ENCODE measurements around the gene MTG1.
A peak's percentile ranks its signal among the peaks of the same experiment; 100 is the strongest.
"Not testable (repeated sequence)": the region's sequence is repeated elsewhere in the genome, so short reads cannot be mapped to it uniquely, and the experiment has no call there.

Gene MTG1

DNA sequence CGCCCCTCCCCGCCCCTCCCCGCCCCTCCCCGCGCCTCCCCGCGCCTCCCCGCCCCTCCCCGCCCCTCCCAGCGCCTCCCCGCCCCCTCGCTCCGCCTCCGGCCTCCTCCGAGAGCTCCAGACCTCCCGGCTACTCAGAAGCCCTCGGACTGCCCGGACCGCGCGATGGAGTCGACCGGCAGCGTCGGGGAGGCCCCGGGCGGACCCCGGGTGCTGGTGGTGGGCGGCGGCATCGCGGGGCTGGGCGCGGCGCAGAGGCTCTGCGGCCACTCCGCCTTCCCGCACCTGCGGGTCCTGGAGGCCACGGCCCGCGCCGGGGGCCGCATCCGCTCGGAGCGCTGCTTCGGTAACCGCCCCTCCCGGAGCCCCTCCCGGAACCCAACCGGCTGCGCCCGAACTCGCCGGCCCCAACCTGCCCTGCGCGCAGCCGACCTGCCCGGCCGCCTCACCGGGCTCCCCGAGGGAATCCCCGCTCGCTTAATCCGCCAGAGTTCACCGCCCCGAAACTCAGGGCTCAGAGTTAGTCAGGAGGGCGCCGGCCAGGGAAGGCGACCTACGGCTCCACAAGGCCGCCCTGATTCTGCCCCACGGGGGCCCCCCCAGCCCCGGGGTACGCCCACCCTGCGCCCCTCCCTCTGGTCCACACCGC lies 14.7 kb upstream of the MTG1 start, which contains the start of gene PAOX:
TSS of gene PAOX (plus strand) at position 111 of the 649 bp plus-strand sequence. CDS start at position 166, 55 bp downstream.
- Histone ChIP-seq H3K4me1 (ENCODE audit: control insufficient read depth, insufficient read depth, low read length) (no peaks in the 10 kb centered on the region), H3K36me3 (ENCODE audit: control insufficient read depth, insufficient read depth, low read length) (no peaks in the 10 kb centered on the region), H3K4me3 (ENCODE audit: low read length) (peak within 1 kb of the TSS; percentile 52), H3K27ac (ENCODE audit: low read length) (no peak within 1 kb of the TSS), H3K9me3 (ENCODE audit: control insufficient read depth, insufficient read depth, low read length) (no peaks in the 10 kb centered on the region), H3K27me3 (ENCODE audit: control insufficient read depth, insufficient read depth, low read length) (peaks cover 5% of the 10 kb centered on the region)
- no CpG with 5 or more reads among the region's 78 CpGs for WGBS (ENCODE audit: insufficient coverage, insufficient read length)
- DNase-seq (ENCODE audit: low read depth, low spot score) = no peak

DNA sequence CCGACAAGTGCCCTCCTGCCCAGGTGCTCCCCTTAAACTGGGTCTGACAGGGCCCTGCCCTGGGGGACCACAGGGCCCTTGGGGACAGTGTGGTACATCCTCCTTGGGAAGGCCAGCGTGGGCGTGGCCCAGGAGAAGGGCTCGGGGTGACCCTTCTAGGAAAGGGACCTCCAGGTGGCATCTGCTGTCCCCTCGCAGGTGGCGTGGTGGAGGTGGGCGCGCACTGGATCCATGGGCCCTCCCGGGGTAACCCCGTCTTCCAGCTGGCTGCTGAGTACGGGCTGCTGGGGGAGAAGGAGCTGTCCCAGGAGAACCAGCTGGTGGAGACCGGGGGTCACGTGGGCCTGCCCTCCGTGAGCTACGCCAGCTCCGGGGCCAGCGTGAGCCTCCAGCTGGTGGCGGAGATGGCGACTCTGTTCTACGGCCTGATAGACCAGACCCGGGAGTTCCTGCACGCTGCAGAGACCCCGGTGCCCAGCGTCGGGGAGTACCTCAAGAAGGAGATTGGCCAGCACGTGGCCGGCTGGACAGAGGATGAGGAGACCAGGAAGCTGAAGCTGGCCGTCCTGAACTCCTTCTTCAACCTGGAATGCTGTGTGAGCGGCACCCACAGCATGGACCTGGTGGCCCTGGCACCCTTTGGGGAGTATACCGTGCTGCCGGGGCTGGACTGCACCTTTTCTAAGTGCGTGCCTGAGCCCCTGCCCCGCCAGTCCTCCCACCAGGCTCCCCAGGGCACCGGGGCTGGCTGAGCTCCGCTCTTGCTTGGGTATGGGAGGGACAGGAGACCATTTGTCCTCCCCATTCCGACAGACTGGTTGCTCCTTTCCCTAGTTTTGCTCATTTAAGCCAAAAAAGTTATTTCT lies 13.9 kb upstream of the MTG1 start:
- WGBS (ENCODE audit: insufficient coverage, insufficient read length) = no CpG with 5 or more reads among the region's 36 CpGs
- Histone ChIP-seq H3K36me3 (ENCODE audit: control insufficient read depth, insufficient read depth, low read length) (no peaks in the 10 kb centered on the region), H3K4me3 (ENCODE audit: low read length) (peak overlapping the region; percentile 52; the same call in 1 of the 2 replicates), H3K9me3 (ENCODE audit: control insufficient read depth, insufficient read depth, low read length) (no peaks in the 10 kb centered on the region), H3K27me3 (ENCODE audit: control insufficient read depth, insufficient read depth, low read length) (peaks cover 5% of the 10 kb centered on the region), H3K27ac (ENCODE audit: low read length) (no peak overlapping the region), H3K4me1 (ENCODE audit: control insufficient read depth, insufficient read depth, low read length) (no peaks in the 10 kb centered on the region)
- no peak for DNase-seq (ENCODE audit: low read depth, low spot score)

DNA sequence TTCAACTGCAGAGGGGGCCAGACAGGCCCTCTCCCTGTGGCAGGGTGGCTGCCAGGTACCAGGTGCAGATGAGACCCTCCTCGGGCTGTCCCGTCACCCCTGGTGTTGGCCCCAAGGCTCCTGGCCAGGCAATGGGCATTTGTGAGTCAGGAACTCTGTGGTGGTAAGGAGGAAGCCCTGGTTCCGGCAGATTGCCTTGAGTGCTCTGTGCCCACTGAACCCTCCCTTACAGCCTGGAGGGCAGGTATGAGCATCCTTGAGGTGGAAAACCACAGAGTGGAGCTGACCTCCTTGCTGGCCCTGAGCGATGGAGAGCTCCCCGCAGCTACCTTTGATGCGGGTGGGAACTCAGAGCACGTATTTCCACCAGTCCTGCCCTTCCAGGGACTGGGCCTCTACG lies 12.9 kb upstream of the MTG1 start:
- H3K4me3 ChIP-seq (ENCODE audit: low read length) = no peak overlapping the region
- no peak overlapping the region for H3K27ac ChIP-seq (ENCODE audit: low read length)
- no peaks in the 10 kb centered on the region for H3K9me3 ChIP-seq (ENCODE audit: control insufficient read depth, insufficient read depth, low read length)
- no peaks in the 10 kb centered on the region for H3K4me1 ChIP-seq (ENCODE audit: control insufficient read depth, insufficient read depth, low read length)
- no CpG with 5 or more reads among the region's 8 CpGs for WGBS (ENCODE audit: insufficient coverage, insufficient read length)
- DNase-seq (ENCODE audit: low read depth, low spot score) = no peak
- peaks cover 5% of the 10 kb centered on the region for H3K27me3 ChIP-seq (ENCODE audit: control insufficient read depth, insufficient read depth, low read length)
- no peaks in the 10 kb centered on the region for H3K36me3 ChIP-seq (ENCODE audit: control insufficient read depth, insufficient read depth, low read length)

DNA sequence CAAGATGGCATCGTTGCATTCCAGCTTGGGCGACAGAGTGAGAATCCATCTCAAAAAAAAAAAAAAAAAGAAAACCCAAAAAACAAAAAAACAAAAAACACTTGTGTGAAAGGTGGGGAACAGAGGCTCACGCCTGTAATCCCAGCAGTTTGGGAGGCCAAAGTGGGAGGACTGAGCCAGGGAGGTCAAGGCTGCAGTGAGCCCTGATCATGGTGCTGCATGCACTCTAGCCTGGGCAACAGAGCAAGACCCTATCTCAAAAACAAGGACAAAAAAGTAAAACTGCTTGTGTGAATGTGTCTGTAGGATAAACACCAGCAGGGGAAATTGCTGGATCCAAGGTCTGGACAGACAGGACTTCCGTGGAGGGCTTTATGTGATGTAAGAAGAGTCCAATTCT lies 10.4 kb upstream of the MTG1 start:
- no peaks in the 10 kb centered on the region for H3K36me3 ChIP-seq (ENCODE audit: control insufficient read depth, insufficient read depth, low read length)
- no CpG with 5 or more reads among the region's 4 CpGs for WGBS (ENCODE audit: insufficient coverage, insufficient read length)

DNA sequence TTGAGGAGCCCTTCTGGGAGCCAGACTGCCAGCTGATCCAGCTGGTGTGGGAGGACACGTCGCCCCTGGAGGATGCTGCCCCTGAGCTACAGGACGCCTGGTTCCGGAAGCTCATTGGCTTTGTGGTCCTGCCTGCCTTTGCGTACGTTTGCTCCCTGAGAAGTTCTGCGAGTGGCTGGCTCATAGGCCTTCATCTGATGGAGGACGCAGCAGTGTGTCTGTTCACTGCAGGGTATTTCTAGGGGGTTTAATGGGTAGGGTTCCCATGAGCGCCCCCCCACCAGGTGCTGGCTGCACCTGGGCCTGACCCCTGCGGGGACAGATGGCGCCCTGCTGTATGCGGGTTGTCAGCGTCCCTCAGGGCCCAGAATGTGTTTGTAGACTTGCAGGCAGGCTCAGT lies 9.9 kb upstream of the MTG1 start:
- no peaks in the 10 kb centered on the region for H3K36me3 ChIP-seq (ENCODE audit: control insufficient read depth, insufficient read depth, low read length)
- DNase-seq (ENCODE audit: low read depth, low spot score) = no peak
- H3K27me3 ChIP-seq (ENCODE audit: control insufficient read depth, insufficient read depth, low read length) = no peaks in the 10 kb centered on the region
- H3K27ac ChIP-seq (ENCODE audit: low read length) = no peak overlapping the region
- H3K4me1 ChIP-seq (ENCODE audit: control insufficient read depth, insufficient read depth, low read length) = no peaks in the 10 kb centered on the region
- H3K4me3 ChIP-seq (ENCODE audit: low read length) = no peak overlapping the region
- no CpG with 5 or more reads among the region's 13 CpGs for WGBS (ENCODE audit: insufficient coverage, insufficient read length)
- H3K9me3 ChIP-seq (ENCODE audit: control insufficient read depth, insufficient read depth, low read length) = no peaks in the 10 kb centered on the region

More for the DNA sequence above, 10.4 kb upstream of the MTG1 start:
- Histone ChIP-seq H3K27ac (ENCODE audit: low read length) (no peak overlapping the region), H3K9me3 (ENCODE audit: control insufficient read depth, insufficient read depth, low read length) (no peaks in the 10 kb centered on the region), H3K4me3 (ENCODE audit: low read length) (no peak overlapping the region), H3K4me1 (ENCODE audit: control insufficient read depth, insufficient read depth, low read length) (no peaks in the 10 kb centered on the region), H3K27me3 (ENCODE audit: control insufficient read depth, insufficient read depth, low read length) (no peaks in the 10 kb centered on the region)
- no peak for DNase-seq (ENCODE audit: low read depth, low spot score)

DNA sequence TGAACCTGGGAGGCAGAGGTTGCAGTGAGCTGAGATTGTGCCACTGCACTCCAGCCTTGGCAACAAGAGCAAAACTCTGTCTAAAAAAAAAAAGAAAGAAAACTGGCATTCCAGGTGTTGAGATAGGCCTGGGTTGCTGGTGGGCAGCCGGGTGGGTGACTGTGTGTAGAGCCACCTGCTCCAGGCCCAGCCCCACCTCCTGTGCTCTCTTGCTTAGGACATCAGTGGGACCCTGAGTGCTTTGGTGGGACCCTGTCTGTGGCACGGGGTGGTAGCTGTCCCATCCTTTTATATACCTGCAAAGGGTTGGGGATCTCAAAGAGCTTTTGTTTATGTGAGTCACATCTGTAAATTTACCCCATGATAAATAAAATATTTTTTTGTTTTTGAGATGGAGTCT lies 8.7 kb upstream of the MTG1 start:
- no peaks in the 10 kb centered on the region for H3K27me3 ChIP-seq (ENCODE audit: control insufficient read depth, insufficient read depth, low read length)
- no CpG with 5 or more reads among the region's 2 CpGs for WGBS (ENCODE audit: insufficient coverage, insufficient read length)
- no peaks in the 10 kb centered on the region for H3K9me3 ChIP-seq (ENCODE audit: control insufficient read depth, insufficient read depth, low read length)
- no peaks in the 10 kb centered on the region for H3K36me3 ChIP-seq (ENCODE audit: control insufficient read depth, insufficient read depth, low read length)
- H3K4me1 ChIP-seq (ENCODE audit: control insufficient read depth, insufficient read depth, low read length) = no peaks in the 10 kb centered on the region
- no peak overlapping the region for H3K4me3 ChIP-seq (ENCODE audit: low read length)
- DNase-seq (ENCODE audit: low read depth, low spot score) = no peak
- no peak overlapping the region for H3K27ac ChIP-seq (ENCODE audit: low read length)

DNA sequence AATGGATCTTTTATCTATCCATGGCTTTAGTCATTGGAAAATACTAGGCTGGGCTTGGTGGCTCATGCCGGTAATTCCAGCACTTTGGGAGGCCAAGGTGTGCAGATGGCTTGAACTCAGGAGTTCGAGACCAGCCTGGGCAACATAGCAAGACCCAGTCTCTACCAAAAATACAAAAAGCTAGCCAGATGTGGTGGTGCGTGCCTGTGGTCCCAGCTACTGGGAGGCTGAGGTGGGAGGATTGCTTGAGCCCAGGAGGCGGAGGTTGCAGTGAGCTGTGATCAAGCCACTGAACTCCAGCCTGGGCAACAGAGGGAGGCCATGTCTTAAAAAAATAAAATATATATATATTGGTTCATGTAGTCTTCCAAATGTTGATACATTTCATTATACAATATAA lies 7.0 kb upstream of the MTG1 start:
- not testable (repeated sequence) for DNase-seq (ENCODE audit: low read depth, low spot score); H3K27me3 ChIP-seq (ENCODE audit: control insufficient read depth, insufficient read depth, low read length); H3K4me3 ChIP-seq (ENCODE audit: low read length); H3K9me3 ChIP-seq (ENCODE audit: control insufficient read depth, insufficient read depth, low read length); H3K36me3 ChIP-seq (ENCODE audit: control insufficient read depth, insufficient read depth, low read length); H3K4me1 ChIP-seq (ENCODE audit: control insufficient read depth, insufficient read depth, low read length); H3K27ac ChIP-seq (ENCODE audit: low read length)
- WGBS (ENCODE audit: insufficient coverage, insufficient read length) = no CpG with 5 or more reads among the region's 4 CpGs

DNA sequence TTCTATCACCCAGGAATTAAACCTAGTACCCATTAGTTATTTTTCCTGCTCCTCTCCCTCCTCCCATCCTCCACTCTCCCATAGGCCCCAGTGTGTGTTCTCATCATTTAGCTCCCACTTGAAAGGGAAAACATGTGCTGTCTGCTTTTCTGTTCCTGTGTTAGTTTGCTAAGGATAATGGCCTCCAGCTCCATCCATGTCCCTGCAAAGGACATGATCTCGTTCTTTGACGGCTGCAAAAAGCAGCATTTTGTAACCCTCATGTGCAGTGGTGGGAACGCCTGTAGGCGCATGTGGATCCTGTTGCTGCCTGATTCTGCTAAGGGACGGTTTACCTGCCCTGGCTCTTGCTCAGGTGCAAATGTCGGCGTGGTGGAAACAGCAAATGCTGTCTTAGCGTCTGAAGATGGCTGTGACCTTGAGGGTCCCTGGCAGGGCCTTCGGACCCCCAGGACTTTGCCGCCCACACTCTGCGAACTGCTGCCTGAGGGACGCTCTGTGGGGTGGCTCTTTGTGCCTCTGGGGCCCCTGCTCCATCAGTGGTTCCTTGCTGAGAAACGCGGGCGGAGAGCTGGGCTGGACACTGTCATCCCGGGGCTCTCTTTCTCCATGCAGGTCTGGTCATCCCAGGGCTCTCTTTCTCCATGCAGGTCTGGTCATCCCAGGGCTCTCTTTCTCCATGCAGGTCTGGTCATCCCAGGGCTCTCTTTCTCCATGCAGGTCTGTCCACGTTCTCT lies 5.6 kb upstream of the MTG1 start:
- Histone ChIP-seq H3K4me1 (ENCODE audit: control insufficient read depth, insufficient read depth, low read length) (no peaks in the 10 kb centered on the region), H3K27ac (ENCODE audit: low read length) (no peak overlapping the region), H3K27me3 (ENCODE audit: control insufficient read depth, insufficient read depth, low read length) (no peaks in the 10 kb centered on the region), H3K9me3 (ENCODE audit: control insufficient read depth, insufficient read depth, low read length) (no peaks in the 10 kb centered on the region), H3K36me3 (ENCODE audit: control insufficient read depth, insufficient read depth, low read length) (no peaks in the 10 kb centered on the region), H3K4me3 (ENCODE audit: low read length) (no peak overlapping the region)
- no CpG with 5 or more reads among the region's 17 CpGs for WGBS (ENCODE audit: insufficient coverage, insufficient read length)
- DNase-seq (ENCODE audit: low read depth, low spot score) = no peak

DNA sequence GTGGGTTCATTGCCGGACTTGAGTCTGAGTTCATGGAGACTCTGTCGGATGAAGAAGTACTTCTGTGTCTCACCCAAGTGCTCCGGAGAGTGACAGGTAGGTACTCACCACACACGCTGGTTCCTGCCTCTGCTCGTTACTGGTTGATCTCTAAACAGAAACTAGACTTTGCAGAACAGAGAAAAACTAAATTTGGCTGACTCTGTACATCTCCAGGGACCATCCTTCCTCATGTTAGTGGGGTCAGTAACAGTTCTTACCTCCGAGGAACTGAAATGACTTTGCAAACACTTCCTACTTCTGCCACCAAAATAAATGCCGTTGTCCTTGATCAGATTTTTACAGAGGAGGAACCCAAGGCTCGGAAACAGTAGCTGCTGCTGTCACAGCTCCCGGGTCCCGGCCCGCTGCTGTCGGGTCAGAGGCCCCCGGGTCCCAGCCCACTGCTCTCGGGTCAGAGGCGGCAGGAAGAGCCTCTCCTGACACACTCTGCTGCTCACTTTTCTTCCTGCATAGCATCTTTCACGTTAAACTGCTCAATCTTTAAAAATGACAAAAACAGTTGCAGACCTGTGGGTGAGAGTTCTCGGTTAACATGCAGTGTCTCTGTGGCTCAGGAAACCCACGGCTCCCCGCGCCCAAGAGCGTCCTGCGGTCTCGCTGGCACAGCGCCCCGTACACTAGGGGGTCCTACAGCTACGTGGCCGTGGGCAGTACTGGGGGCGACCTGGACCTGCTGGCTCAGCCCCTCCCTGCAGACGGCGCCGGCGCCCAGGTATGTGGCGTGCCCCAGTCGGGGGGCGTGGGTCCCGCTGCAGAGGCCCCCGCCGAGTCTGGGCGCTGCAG lies 4.8 kb upstream of the MTG1 start:
- H3K4me1 ChIP-seq (ENCODE audit: control insufficient read depth, insufficient read depth, low read length) = no peaks in the 10 kb centered on the region

More for the DNA sequence above, 4.8 kb upstream of the MTG1 start:
- WGBS (ENCODE audit: insufficient coverage, insufficient read length) = no CpG with 5 or more reads among the region's 39 CpGs
- Histone ChIP-seq H3K4me3 (ENCODE audit: low read length) (no peak overlapping the region), H3K9me3 (ENCODE audit: control insufficient read depth, insufficient read depth, low read length) (no peaks in the 10 kb centered on the region), H3K27me3 (ENCODE audit: control insufficient read depth, insufficient read depth, low read length) (no peaks in the 10 kb centered on the region), H3K27ac (ENCODE audit: low read length) (no peak overlapping the region), H3K36me3 (ENCODE audit: control insufficient read depth, insufficient read depth, low read length) (no peaks in the 10 kb centered on the region)
- no peak for DNase-seq (ENCODE audit: low read depth, low spot score)

Data from iPS DF 6.9 (cell line).